ENCODE measurements around the gene C5orf15.
A peak's percentile ranks its signal among the peaks of the same experiment; 100 is the strongest.

Gene C5orf15

GRCh38 chr5:133919148-133920136 lies 49.0 kb downstream of the C5orf15 start:
- Mint-ChIP-seq H3K9me3 (no peaks in the 10 kb centered on the region), H3K27ac (no peak overlapping the region), H3K4me3 (no peak overlapping the region), H3K4me1 (ENCODE audit: low read depth) (no peaks in the 10 kb centered on the region), H3K27me3 (peaks cover 14% of the 10 kb centered on the region), H3K36me3 (ENCODE audit: low read depth) (no peaks in the 10 kb centered on the region)
- intact Hi-C loops (cut with micrococcal nuclease) = no loop called here

GRCh38 chr5:133918731-133919130 lies 49.7 kb downstream of the C5orf15 start:
- Mint-ChIP-seq H3K36me3 (ENCODE audit: low read depth) (no peaks in the 10 kb centered on the region), H3K27ac (no peak overlapping the region), H3K4me1 (ENCODE audit: low read depth) (no peaks in the 10 kb centered on the region), H3K4me3 (no peak overlapping the region), H3K9me3 (no peaks in the 10 kb centered on the region), H3K27me3 (peaks cover 8% of the 10 kb centered on the region)
- intact Hi-C loops (cut with micrococcal nuclease) = no loop called here

- intact Hi-C loops (cut with micrococcal nuclease) = no loop called here
- Mint-ChIP-seq H3K4me1 (ENCODE audit: low read depth) (no peaks in the 10 kb centered on the region), H3K4me3 (no peak overlapping the region), H3K27ac (no peak overlapping the region), H3K36me3 (ENCODE audit: low read depth) (no peaks in the 10 kb centered on the region), H3K27me3 (peaks cover 7% of the 10 kb centered on the region), H3K9me3 (no peaks in the 10 kb centered on the region)
Measured at GRCh38 chr5:133918316-133918715, 50.1 kb downstream of the C5orf15 start.

- no peak overlapping the region for H3K4me3 Mint-ChIP-seq
- H3K27ac Mint-ChIP-seq = no peak overlapping the region
- intact Hi-C loops (cut with micrococcal nuclease) = no loop called here
- no peaks in the 10 kb centered on the region for H3K4me1 Mint-ChIP-seq (ENCODE audit: low read depth)
- H3K27me3 Mint-ChIP-seq = peaks cover 7% of the 10 kb centered on the region
- no peaks in the 10 kb centered on the region for H3K9me3 Mint-ChIP-seq
- no peaks in the 10 kb centered on the region for H3K36me3 Mint-ChIP-seq (ENCODE audit: low read depth)
Measured at GRCh38 chr5:133917785-133918184, 50.6 kb downstream of the C5orf15 start.

- H3K36me3 Mint-ChIP-seq (ENCODE audit: low read depth) = no peaks in the 10 kb centered on the region
- no peaks in the 10 kb centered on the region for H3K4me1 Mint-ChIP-seq (ENCODE audit: low read depth)
- H3K4me3 Mint-ChIP-seq = no peak overlapping the region
- no peaks in the 10 kb centered on the region for H3K9me3 Mint-ChIP-seq
- intact Hi-C loops (cut with micrococcal nuclease) = no loop called here
- peaks cover 4% of the 10 kb centered on the region for H3K27me3 Mint-ChIP-seq
- peak overlapping the region; percentile 30 for H3K27ac Mint-ChIP-seq
Measured at GRCh38 chr5:133916914-133917313, 51.5 kb downstream of the C5orf15 start.

- Mint-ChIP-seq H3K36me3 (ENCODE audit: low read depth) (no peaks in the 10 kb centered on the region), H3K27ac (peak overlapping the region; percentile 30), H3K9me3 (no peaks in the 10 kb centered on the region), H3K4me1 (ENCODE audit: low read depth) (no peaks in the 10 kb centered on the region), H3K27me3 (peaks cover 4% of the 10 kb centered on the region), H3K4me3 (no peak overlapping the region)
- intact Hi-C loops (cut with micrococcal nuclease) = no loop called here
Measured at GRCh38 chr5:133916479-133916878, 51.9 kb downstream of the C5orf15 start.

GRCh38 chr5:133914434-133914833 lies 54.0 kb downstream of the C5orf15 start:
- H3K27ac Mint-ChIP-seq = no peak overlapping the region
- H3K4me1 Mint-ChIP-seq (ENCODE audit: low read depth) = no peaks in the 10 kb centered on the region
- no peaks in the 10 kb centered on the region for H3K36me3 Mint-ChIP-seq (ENCODE audit: low read depth)
- H3K9me3 Mint-ChIP-seq = no peaks in the 10 kb centered on the region
- peaks cover 1% of the 10 kb centered on the region for H3K27me3 Mint-ChIP-seq
- no peak overlapping the region for H3K4me3 Mint-ChIP-seq
- intact Hi-C loops (cut with micrococcal nuclease) = no loop called here

- Mint-ChIP-seq H3K4me3 (no peak overlapping the region), H3K36me3 (ENCODE audit: low read depth) (no peaks in the 10 kb centered on the region), H3K9me3 (no peaks in the 10 kb centered on the region), H3K27ac (no peak overlapping the region), H3K4me1 (ENCODE audit: low read depth) (no peaks in the 10 kb centered on the region), H3K27me3 (peaks cover 1% of the 10 kb centered on the region)
- intact Hi-C loops (cut with micrococcal nuclease) = no loop called here
Measured at GRCh38 chr5:133913413-133914155, 54.8 kb downstream of the C5orf15 start.

GRCh38 chr5:133912951-133913350 lies 55.5 kb downstream of the C5orf15 start:
- intact Hi-C loops (cut with micrococcal nuclease) = no loop called here
- H3K4me3 Mint-ChIP-seq = no peak overlapping the region
- peaks cover 1% of the 10 kb centered on the region for H3K27me3 Mint-ChIP-seq
- H3K27ac Mint-ChIP-seq = no peak overlapping the region
- H3K4me1 Mint-ChIP-seq (ENCODE audit: low read depth) = no peaks in the 10 kb centered on the region
- H3K9me3 Mint-ChIP-seq = no peaks in the 10 kb centered on the region
- no peaks in the 10 kb centered on the region for H3K36me3 Mint-ChIP-seq (ENCODE audit: low read depth)

- H3K4me1 Mint-ChIP-seq (ENCODE audit: low read depth) = no peaks in the 10 kb centered on the region
- H3K27ac Mint-ChIP-seq = no peak overlapping the region
- no peaks in the 10 kb centered on the region for H3K36me3 Mint-ChIP-seq (ENCODE audit: low read depth)
- H3K27me3 Mint-ChIP-seq = no peaks in the 10 kb centered on the region
- intact Hi-C loops (cut with micrococcal nuclease) = no loop called here
- H3K9me3 Mint-ChIP-seq = no peaks in the 10 kb centered on the region
- H3K4me3 Mint-ChIP-seq = no peak overlapping the region
Measured at GRCh38 chr5:133910571-133910970, 57.9 kb downstream of the C5orf15 start.

- Mint-ChIP-seq H3K4me1 (ENCODE audit: low read depth) (no peaks in the 10 kb centered on the region), H3K27me3 (no peaks in the 10 kb centered on the region), H3K9me3 (no peaks in the 10 kb centered on the region), H3K27ac (no peak overlapping the region), H3K36me3 (ENCODE audit: low read depth) (no peaks in the 10 kb centered on the region), H3K4me3 (no peak overlapping the region)
- intact Hi-C loops (cut with micrococcal nuclease) = no loop called here
Measured at GRCh38 chr5:133909603-133910002, 58.8 kb downstream of the C5orf15 start.

- Mint-ChIP-seq H3K4me3 (no peak overlapping the region), H3K4me1 (ENCODE audit: low read depth) (no peaks in the 10 kb centered on the region), H3K36me3 (ENCODE audit: low read depth) (no peaks in the 10 kb centered on the region), H3K9me3 (no peaks in the 10 kb centered on the region), H3K27ac (no peak overlapping the region), H3K27me3 (no peaks in the 10 kb centered on the region)
- intact Hi-C loops (cut with micrococcal nuclease) = no loop called here
Measured at GRCh38 chr5:133907075-133907474, 61.4 kb downstream of the C5orf15 start.

GRCh38 chr5:133906303-133906702 lies 62.1 kb downstream of the C5orf15 start:
- no peak overlapping the region for H3K4me3 Mint-ChIP-seq
- H3K27me3 Mint-ChIP-seq = no peaks in the 10 kb centered on the region
- no peaks in the 10 kb centered on the region for H3K4me1 Mint-ChIP-seq (ENCODE audit: low read depth)
- H3K9me3 Mint-ChIP-seq = no peaks in the 10 kb centered on the region
- H3K27ac Mint-ChIP-seq = no peak overlapping the region
- intact Hi-C loops (cut with micrococcal nuclease) = no loop called here
- H3K36me3 Mint-ChIP-seq (ENCODE audit: low read depth) = no peaks in the 10 kb centered on the region

Measured in dendritic cell treated with granulocyte-macrophage colony-stimulating factor and Interleukin-4, amounts not matched to agents 40 ng/mL and 50 ng/mL, for 4 days (primary cell).